Activated naive CD8-positive, alpha-beta T cell treated with anti-CD3 and anti-CD28 coated beads, Interleukin-2, amount 50 U/mL, for 16 hours (primary cell): ENCODE measurements around the gene PWP1.

Source experiments
- DNase-seq: peaks from one replicate; pipeline ENCODE4 v3.0.0-alpha.2; 2020; ENCODE audit warnings: low read depth, low spot score

PWP1 gene

DNA sequence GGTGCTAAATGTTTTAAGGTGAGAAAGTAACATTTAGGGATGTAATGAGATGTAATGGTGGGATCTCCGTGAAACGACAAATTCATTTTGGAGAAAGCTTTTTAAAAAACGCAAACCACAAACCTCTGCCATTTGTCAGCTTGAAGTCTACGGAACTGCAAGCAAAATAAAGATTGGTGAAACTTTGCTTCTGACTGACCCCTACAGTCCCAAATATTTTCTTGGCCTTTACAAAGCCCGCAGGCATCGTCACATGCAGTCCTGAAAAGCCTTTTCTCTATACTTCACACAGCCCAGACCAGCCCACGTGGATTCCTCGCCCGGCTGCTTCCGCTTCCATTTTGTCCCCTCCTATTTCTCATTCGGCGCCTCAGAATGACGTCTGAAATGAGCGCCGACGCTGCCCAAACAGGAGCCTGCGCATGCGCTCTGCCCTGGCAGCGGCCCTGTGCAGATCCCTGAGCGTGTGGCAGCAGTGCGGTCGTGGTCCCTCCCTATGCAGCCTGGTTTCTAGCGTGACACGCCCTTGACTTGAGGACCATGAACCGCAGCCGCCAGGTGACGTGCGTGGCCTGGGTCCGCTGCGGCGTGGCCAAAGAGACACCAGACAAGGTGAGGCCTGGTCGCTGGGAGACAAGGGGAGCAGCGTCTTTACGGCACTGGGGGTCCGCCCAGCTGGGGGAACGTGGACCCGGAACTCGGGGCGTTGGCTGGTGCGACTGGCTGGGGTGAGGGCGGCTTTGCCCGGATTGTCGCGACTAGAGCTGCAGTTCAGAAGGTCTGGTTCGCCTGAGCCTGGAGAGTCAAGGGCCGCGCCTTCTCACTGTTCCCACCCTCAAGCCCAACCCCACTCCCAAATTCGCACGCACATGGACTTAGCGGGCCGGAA is at the start of gene PWP1:
PWP1 (plus strand) TSS at position 440 of the 889 bp plus-strand sequence; CDS start at position 541, 101 bp downstream.
- DNase-seq = peak; percentile 87

DNA sequence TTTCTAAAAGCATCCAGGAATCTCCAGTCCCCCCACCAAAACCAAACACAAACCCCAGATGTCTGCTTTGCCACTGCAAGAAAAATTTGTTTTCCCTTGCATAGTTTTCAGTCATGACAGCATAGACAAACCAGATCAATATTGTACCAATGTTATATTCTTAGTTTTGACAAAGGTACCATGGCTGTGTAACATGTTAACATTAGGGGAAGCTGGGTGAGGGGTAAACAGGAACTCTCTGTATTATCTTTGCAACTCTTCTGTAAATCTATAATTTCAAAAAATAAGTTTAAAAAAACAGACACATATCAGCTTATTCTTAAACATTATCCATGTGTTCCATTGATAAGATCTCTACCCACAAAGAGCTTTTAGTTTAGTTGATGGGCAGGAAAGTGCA is 44.4 kb upstream of the PWP1 start:
- no peak for DNase-seq

DNA sequence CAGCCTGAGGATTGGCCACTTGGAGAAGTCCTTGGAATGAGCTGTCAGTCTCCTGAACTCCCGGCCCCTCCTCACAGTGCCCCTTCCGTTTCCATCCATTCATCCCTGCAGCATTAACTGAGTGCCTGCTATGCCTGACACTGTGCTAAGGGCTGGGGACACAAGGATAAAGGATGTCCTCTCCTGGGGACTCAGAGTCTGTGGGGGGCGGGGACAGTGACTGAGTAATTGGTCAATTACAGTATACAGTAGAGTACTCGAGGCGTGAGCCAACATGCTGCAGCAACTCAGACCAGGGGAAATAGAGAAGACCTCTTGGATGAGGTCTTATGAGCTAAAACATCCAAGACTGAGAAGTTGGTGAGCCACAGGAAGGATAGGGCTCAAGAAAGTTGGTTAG is 43.4 kb upstream of the PWP1 start:
- DNase-seq = no peak

DNA sequence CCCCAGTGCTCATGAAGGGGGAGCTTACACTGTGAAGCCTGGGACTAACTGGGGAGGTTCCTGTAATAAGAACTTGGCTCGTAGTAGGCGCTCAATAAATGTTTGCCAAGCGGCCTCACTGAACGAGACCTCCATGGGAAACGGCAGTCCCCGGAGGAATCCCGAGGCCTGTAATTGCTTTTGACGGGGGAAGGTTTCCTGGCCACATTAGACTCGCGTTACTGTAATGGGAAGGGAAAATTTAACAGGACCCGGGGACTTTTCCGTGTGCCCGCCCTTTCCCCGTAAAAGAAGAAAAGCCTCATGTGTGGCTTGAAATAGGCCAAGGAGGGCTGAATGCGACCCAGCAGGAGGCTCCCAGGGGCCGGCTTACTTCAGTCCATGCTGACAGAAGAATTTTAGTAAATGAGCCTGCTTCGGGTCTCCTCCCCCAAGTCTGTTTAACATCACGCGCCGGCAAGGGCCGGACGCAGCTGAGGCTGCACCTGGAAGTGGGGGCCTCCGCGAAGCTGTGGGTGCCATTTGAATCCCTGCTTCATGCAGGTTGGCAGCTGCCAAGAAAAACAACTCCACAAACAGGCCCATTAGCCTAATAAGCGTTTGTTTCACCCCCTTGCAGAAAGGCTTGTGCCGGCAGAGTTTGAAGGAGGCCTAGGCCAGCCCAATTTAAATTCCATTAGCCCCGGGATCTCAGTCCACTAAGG is 39.8 kb upstream of the PWP1 start:
- DNase-seq = no peak

DNA sequence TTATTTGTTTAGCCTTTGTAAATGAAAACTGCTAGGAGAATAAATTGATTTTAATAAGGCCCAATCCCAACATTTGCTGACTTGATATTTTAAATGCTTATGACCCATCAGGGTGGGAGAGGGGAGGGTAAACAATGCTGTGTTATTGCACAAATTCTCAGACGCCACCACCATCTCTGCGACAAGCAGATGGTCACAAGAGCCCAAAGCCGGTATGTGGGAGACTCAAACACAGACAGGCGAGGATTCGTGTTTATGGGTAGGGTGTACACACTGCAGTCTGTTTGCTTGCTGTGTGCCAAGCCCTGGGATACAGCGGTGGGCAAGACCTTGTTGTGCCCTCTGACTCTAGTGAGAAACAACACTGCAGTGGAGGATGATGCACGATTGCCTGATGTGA is 39.2 kb upstream of the PWP1 start:
- DNase-seq = no peak

DNA sequence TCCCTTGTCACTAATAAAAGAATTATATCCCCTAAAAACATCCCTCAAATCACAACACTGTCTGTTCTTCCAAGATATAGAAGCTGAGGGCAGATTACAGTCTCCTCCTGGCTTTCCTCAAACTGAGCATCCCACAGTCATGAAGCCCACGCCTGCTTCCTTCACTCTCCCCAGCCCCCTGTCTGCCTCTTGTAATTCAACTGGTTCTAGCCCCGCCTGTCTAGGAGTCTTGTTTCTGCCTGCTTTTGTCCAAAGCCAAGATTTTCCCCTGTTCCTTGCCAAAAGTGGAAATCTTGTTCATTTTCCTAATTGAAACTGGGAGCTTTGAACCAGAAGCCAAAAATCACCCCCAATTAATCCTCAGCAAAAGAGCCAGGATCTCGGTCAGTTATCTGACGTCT is 35.9 kb upstream of the PWP1 start:
- no peak for DNase-seq

DNA sequence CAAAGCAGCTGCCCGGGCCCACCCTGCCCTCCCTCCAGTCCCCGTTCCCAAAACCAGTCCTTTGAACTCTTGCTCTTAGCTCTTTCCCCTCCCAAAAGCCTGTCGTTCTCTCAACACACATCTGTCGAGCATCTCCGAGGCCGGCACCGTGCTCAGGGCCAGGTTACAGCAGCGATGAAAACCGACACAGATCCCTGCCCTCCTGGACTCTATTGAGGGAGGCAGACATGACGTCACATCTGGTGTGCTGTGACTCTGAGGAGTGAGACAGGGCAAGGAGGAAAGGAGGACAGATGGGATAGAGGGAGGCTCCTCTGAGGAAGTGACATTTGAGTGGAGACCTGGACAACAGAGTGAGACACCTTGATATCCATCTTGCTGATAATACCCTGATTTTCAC is 34.6 kb upstream of the PWP1 start:
- DNase-seq = no peak

DNA sequence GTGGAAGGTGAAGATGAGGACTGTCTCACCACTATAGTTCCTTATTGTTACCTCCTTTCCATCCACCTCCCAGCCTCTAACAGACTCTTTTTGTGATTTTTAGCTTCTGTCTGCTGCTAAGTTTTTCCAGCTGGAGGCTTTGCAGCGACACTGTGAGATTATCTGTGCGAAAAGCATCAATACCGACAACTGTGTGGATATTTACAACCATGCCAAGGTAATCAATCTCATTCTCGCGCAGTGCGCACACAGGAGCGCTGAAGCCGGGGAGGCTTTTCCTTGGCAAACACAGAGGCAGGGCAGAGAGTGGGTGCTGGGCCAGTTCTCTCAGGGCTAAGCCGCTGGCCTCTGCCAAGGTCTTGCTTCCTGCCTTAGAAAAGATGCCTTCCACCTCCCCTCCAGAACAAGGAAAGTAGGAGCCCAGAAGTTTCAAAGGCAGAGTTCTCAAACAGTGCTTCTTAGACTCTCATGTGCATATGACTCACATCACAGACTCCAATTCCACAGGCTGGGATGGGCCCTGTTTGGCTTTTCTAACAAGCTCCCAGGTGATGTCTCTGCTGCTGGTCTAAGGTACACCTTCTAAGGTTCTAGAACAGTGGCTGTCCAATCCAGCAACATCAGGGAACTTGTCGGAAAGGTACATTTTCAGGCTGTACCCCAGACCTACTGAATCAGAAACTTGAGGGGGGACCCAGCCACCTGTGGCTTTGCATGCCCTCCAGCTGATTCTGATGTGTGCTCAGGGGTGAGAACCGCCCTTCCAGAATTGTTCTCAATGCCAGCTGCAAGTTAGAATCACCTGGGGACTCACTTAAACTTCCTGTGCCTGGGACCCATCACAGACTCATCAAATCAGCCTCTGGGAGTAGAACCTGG is 33.8 kb upstream of the PWP1 start:
- DNase-seq = no peak

DNA sequence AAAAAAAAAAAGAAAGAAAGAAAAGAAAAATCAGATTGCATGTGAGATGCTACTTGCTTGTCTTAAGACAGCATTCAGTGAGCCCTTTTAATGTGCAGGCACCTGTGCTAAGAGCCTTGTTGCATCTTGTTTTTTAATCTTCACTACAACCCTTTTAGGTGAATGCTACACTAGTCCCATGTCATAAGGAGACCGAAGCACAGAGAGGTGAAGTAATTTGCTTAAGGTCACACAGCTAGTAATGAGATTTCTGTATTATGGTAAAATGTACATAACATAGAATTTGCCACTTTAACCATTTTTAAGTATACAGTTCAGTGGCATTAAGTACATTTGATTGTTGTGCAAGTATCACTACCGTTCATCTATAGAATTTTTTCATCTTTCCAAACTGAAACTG is 32.1 kb upstream of the PWP1 start:
- DNase-seq = no peak

DNA sequence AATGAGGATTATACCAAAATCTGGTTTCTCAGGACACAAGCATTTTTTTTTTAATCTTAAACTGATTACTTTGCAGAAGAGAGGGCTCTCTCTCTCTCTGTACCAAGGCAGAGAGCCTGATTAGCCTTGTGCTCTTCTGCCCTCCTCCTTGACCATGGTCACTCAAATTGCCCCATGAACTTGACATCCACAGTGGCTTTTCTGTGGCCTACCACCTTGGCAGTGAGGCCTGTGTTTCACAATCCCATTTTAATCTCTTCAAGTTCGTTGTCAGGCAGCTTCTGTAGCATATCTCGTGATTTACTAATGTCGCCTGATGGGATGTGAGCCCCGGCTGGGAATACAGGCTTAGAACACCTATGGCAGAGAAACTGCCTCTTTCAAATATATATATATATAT is 30.7 kb upstream of the PWP1 start:
- DNase-seq = no peak

DNA sequence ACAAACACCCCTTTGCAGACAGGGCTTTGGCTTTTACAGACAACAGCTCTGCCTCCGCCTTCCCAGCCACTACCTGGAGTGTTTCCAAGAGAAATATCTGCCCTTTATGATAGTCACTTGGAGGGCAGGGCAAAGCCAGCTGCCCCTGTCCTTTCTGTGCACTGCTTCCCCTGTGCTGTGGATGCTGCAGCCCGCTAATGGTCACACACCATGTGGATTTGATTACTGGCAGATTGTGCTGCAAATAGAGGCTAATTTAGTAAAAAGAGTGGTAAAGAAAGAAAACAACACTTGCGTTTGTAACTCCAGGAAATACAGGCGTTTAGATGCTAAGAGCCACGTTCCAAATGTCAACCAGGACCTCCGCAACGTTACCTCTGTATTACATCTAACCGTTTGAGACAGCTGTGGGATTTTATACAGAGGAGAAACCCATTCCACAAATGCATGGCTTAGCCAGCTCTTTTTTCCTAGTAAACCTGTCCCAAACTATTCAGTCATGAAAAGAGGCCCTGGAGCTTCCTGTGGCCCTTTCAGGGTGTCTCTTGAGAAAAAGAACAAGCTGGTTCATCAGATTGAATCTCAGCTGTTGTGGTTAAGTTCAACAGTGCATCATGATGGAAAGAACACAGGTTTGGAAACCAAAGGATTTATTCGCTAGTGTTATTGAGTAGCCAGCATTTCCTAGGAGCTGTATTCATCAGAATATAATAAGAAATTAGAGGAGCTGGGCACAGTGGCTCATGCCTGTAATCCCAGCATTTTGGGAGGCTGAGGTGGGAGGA is 30.1 kb upstream of the PWP1 start:
- no peak for DNase-seq

DNA sequence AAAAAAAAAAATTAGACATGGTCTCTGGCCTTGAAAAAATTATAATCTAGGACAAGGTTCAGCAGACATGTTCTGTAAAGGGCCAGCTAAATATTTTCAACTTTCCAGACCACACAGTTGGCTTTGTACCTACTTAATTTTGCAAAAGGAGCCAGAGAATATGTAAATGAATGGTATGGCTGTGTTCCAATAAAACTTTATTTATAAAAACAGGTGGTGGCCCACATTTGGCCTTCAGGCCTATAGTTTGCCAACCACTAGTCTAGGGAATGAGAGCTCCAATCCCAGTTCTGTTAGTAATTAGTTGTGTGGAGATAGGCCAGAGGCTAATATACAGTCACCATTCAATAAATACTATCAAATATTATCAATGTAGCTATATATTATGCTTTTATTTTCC is 29.3 kb upstream of the PWP1 start:
- no peak for DNase-seq

DNA sequence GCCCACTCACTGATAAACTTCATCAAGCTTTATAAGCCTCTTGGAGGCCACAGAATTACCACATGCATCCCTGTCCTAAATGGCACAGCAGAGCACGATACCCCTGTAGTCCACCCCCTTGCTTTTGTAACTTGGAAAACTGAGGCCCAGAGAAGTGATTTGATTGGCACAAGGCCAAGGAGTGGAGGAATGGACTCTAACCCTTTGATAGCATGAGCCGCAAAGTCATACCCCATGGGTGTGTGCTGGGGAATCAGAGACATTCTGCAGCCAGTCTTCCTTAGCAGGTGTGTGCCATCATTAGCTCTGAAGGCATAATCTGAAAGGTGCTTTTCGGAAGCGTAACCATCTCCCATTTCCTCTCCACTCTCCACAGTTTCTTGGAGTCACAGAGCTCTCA is 28.5 kb upstream of the PWP1 start:
- no peak for DNase-seq

DNA sequence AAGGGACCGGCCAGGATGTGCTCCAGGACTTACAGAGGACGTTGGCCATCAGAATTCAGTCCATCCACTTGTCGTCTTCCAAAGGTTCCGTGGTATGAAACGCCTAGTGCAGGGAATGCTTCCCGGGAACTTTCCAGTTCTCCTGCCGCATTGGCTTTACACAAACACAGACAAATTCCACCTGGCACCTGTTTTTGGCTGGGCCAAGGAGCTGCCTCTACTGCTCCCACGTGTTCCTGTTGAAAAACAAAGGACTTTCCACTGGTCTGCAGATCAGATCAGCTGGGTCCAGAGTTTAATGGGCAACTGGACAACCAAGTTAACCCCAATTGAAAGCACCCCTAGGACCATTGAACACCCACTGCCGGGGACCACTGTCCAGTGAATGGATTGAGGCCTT is 28.0 kb upstream of the PWP1 start:
- DNase-seq = no peak

DNA sequence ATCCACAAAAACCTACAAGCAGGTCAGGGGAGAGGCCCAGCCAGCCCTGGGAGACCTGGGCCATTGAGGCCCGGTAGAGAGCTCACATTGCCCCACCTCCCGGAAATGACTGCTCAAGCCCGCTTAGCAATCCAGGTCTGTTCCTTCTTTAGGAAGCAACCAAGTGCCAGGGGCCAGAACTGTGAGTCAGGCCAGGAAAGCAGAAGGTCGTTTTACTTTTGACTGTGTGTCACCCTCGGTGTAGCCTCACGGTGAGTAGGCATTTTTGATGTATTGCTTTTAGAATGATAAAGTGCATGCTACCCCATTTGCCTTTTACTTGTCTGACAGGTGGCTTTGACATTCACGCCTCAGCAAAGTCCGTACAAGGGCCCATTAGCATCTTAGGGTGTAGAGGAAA is 25.4 kb upstream of the PWP1 start:
- DNase-seq = no peak

DNA sequence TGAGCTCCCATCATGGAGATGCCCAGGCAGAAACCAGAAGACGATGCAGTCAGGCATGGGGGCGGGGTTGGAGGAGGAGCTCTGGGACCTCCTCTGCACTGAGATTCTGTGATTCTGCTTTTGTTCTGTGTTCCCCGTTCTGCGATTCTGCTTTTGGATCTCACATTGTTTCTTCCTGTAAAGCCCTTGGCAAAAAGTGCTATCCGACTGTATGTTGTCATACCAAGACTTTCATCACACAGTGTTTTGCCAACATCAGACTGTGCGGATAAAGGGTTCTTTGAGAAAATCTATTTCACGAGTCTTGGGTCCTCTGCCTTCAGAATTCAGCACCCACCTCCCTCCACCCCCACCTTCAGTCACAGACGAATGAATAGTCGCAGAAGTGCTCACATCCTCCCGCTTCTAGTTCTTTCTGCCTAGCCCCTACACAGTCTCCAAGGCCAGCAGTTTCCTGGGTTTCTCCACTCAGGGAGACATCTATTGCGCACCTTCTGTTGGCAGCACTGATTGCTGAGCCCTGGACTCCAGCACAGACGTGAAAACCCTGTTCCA is 24.7 kb upstream of the PWP1 start:
- no peak for DNase-seq

DNA sequence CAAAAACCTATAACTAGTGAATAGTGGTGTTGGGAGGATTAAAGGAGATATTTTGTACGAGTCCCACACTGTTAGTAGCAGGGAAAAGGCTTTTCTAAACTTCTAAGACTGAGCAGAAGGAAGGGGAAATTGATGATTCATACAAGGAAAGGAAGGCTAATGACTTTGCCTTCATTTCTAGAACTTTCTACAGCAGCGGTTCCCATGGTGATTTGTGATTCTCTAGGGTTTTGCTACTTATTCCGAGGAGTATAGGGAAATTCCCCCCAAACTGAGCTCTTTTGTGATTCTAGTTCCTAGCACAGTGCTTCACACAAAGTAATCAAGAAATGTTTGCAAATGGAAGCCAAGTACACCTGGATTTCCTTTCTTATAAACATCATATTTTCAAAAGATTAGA is 23.8 kb upstream of the PWP1 start:
- no peak for DNase-seq

DNA sequence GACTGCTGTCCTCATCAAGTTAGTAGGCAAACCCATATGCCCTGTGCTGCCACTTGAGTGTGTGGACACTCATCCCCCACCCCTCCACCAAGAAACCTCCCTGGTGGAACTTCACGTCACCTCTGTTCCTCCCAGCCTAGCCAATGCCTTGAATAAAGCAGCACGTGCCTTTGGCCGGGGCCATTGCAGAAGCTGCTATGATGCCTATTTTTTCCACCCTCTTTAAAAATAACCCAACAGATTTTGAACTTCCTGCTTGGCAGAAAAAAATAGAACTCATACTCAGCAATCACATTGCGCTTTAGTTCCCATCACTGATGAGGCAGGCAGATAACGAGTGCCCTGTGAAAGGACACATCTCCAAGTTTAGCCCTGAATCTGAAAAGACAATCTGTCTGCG is 23.1 kb upstream of the PWP1 start:
- DNase-seq = no peak

DNA sequence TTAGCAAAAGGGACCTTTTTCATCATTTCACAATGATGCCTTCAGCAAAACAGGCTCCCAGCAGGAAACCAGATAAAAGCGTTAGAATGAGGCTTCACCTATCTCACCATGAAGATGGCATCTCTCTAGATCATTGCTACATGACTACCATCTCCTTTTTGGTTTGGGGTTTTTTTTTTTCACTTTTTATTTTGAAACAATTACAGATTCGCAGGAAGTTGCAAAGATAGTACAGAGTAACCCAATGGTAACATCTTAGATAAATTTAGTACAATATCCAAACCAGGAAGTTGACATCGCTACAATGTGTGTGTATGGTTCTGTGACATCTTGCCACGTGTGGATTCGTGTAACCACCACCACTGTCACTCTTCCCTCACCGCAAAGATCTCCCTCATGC is 22.3 kb upstream of the PWP1 start:
- DNase-seq = no peak

DNA sequence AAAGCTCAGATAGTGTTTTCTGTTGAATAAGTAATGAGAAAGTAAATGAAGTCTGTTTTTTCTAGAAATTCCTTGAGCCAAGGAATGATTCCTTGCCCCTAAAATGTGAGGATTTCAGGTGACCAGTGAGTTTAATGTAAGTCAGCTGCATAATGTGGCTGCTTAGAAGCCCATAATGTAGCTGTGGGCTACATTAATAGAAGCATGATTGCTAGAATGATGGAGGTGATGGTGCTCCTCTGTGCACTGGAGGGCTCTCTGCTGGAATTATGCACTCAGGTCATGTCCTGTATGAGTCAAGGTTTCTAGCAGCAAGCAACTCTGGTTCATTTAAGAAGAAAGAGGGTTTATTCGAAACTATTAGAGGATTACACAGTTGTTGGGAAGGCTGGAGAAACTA is 19.6 kb upstream of the PWP1 start:
- no peak for DNase-seq

DNA sequence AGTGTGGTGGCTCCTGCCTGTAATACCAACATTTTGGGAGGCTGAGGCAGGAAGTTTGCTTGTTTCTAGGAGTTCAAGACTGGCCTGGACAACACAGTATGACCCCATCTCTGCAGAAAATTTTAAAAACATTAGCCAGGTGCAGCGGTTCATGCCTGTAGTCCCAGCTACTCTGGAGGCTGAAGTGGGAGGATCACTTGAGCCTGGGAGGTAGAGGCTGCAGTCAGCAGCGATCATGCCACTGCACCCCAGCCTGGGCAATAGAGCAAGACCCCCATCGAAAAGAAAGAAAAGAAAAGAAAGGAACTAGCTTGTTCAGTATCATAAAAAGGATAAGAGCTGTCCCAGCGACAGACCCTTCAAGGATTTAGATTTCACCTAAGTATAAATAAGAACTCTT is 18.1 kb upstream of the PWP1 start:
- DNase-seq = no peak
